H9 (cell line): ENCODE results near the gene ACSL3. TPM values are rescaled to one million over a fixed set of nuclear protein-coding genes. Genes with fewer than 3 reads are reported as not detected.
A peak's percentile ranks its signal among the peaks of the same experiment; 100 is the strongest.

Source experiments
- DNase-seq: peaks from one replicate; pipeline ENCODE4 v3.0.0-alpha.2; 2017
- H2AFZ ChIP-seq: one replicate; pipeline ENCODE4 v1.6.1; 2013; ENCODE audit warnings: mild to moderate bottlenecking, low read length, control low read depth, moderate library complexity
- H2AK5ac ChIP-seq: 2 replicates; pipeline ENCODE4 v1.6.1; 2013; ENCODE audit warnings: low read length, control low read depth, mixed read lengths; ENCODE audit not compliant: insufficient read length
- H2BK120ac ChIP-seq: one replicate; pipeline ENCODE4 v1.6.1; 2013; ENCODE audit warnings: low read depth, mild to moderate bottlenecking, low read length, control low read depth, inconsistent platforms; ENCODE audit not compliant: poor library complexity, severe bottlenecking
- H2BK12ac ChIP-seq: 2 replicates; pipeline ENCODE4 v1.6.1; 2013; ENCODE audit warnings: low read length, control low read depth, mixed read lengths, low read depth; ENCODE audit not compliant: insufficient read length
- H2BK15ac ChIP-seq: 2 replicates; pipeline ENCODE4 v1.6.1; 2013; ENCODE audit warnings: low read depth, low read length, control low read depth
- H2BK20ac ChIP-seq: one replicate; pipeline ENCODE4 v1.6.1; 2013; ENCODE audit warnings: low read depth, mild to moderate bottlenecking, low read length, control low read depth, inconsistent platforms; ENCODE audit not compliant: poor library complexity, severe bottlenecking
- H2BK5ac ChIP-seq: 2 replicates; pipeline ENCODE4 v1.6.1; 2013; ENCODE audit warnings: low read length, control low read depth, mixed read lengths; ENCODE audit not compliant: insufficient read length
- H3K14ac ChIP-seq: 2 replicates; pipeline ENCODE4 v1.6.1; 2013; ENCODE audit warnings: low read length, control low read depth; ENCODE audit not compliant: insufficient read depth
- H3K18ac ChIP-seq: 2 replicates; pipeline ENCODE4 v1.6.1; 2013; ENCODE audit warnings: low read depth, mild to moderate bottlenecking, mixed read lengths, low read length, control low read depth; ENCODE audit not compliant: insufficient read length
- H3K23ac ChIP-seq: 2 replicates; pipeline ENCODE4 v1.6.1; 2013; ENCODE audit warnings: low read length, control low read depth, mixed read lengths, low read depth; ENCODE audit not compliant: insufficient read length
- H3K23me2 ChIP-seq: 2 replicates; pipeline ENCODE4 v1.6.1; 2013; ENCODE audit warnings: low read depth, mild to moderate bottlenecking, mixed read lengths, low read length, control low read depth; ENCODE audit not compliant: insufficient read length, poor library complexity, severe bottlenecking
- H3K27ac ChIP-seq: 2 replicates; pipeline ENCODE4 v1.5.1; 2013; ENCODE audit warnings: low read length, control low read depth, mixed read lengths, low read depth; ENCODE audit not compliant: insufficient read length
- H3K27me3 ChIP-seq: 2 replicates; pipeline ENCODE4 v1.6.1; 2013; ENCODE audit warnings: low read length, control low read depth, inconsistent platforms; ENCODE audit not compliant: insufficient read depth
- H3K4ac ChIP-seq: 2 replicates; pipeline ENCODE4 v1.6.1; 2013; ENCODE audit warnings: low read depth, mild to moderate bottlenecking, control low read depth, inconsistent platforms, low read length, moderate library complexity
- H3K4me1 ChIP-seq: 2 replicates; pipeline ENCODE4 v1.6.1; 2013; ENCODE audit warnings: low read length, control low read depth, inconsistent platforms; ENCODE audit not compliant: insufficient read depth
- H3K4me2 ChIP-seq: 2 replicates; pipeline ENCODE4 v1.6.1; 2013; ENCODE audit warnings: low read length, control low read depth, mixed read lengths; ENCODE audit not compliant: insufficient read length, insufficient read depth
- H3K56ac ChIP-seq: 2 replicates; pipeline ENCODE4 v1.6.1; 2013; ENCODE audit warnings: low read depth, mild to moderate bottlenecking, mixed read lengths, low read length, control low read depth; ENCODE audit not compliant: insufficient read length
- H3K79me1 ChIP-seq: 2 replicates; pipeline ENCODE4 v1.6.1; 2013; ENCODE audit warnings: low read depth, mild to moderate bottlenecking, moderate library complexity, low read length, control low read depth, inconsistent platforms; ENCODE audit not compliant: insufficient read depth, poor library complexity, severe bottlenecking
- H3K79me2 ChIP-seq: 2 replicates; pipeline ENCODE4 v1.6.1; 2013; ENCODE audit warnings: low read length, control low read depth, inconsistent platforms; ENCODE audit not compliant: insufficient read depth
- H3K9ac ChIP-seq: 2 replicates; pipeline ENCODE4 v1.6.1; 2013; ENCODE audit warnings: low read length, control low read depth, mixed read lengths; ENCODE audit not compliant: insufficient read length; ENCODE audit errors: extremely low read depth
- H3K9me3 ChIP-seq: one replicate; pipeline ENCODE4 v1.6.1; 2013; ENCODE audit warnings: low read depth, low read length, inconsistent platforms; ENCODE audit not compliant: control insufficient read depth
- H3T11ph ChIP-seq: one replicate; pipeline ENCODE4 v1.6.1; 2013; ENCODE audit warnings: mild to moderate bottlenecking, low read length, control low read depth, inconsistent platforms
- H4K20me1 ChIP-seq: one replicate; pipeline ENCODE4 v1.6.1; 2013; ENCODE audit not compliant: control insufficient read depth, insufficient read length, insufficient read depth
- H4K5ac ChIP-seq: 2 replicates; pipeline ENCODE4 v1.6.1; 2013; ENCODE audit warnings: low read depth, mild to moderate bottlenecking, mixed read lengths, low read length, control low read depth; ENCODE audit not compliant: insufficient read length
- H4K8ac ChIP-seq: replicated peaks from 2 replicates; pipeline ENCODE4 v1.6.1; 2013; ENCODE audit warnings: low read length, control low read depth, mixed read lengths, low read depth; ENCODE audit not compliant: insufficient read length
- H4K91ac ChIP-seq: 2 replicates; pipeline ENCODE4 v1.6.1; 2013; ENCODE audit warnings: low read depth, mild to moderate bottlenecking, moderate library complexity, mixed read lengths, low read length, control low read depth; ENCODE audit not compliant: insufficient read length
- H3K27ac Mint-ChIP-seq, 3 experiments: 2 replicates in 2 of 3; 3 replicates in 1 of 3; pipeline ENCODE4 v1.8.0; 2020 to 2021; ENCODE audit warnings: mixed read lengths in 3 of 3, mild to moderate bottlenecking in 1 of 3, moderate library complexity in 1 of 3
- H3K27me3 Mint-ChIP-seq: 2 replicates; pipeline ENCODE4 v1.8.0; 2021; ENCODE audit warnings: low read depth, mild to moderate bottlenecking, moderate library complexity, mixed read lengths
- H3K36me3 Mint-ChIP-seq, 3 experiments: 2 replicates in 2 of 3; 3 replicates in 1 of 3; pipeline ENCODE4 v1.8.0; 2020 to 2021; ENCODE audit warnings: low read depth in 3 of 3, mixed read lengths in 3 of 3; ENCODE audit not compliant: insufficient read depth in 1 of 3
- H3K4me1 Mint-ChIP-seq, 2 experiments: 2 replicates each; pipeline ENCODE4 v1.8.0; 2020; ENCODE audit warnings: mixed read lengths in 2 of 2
- H3K4me3 Mint-ChIP-seq, 2 experiments: 2 replicates in 1 of 2; 3 replicates in 1 of 2; pipeline ENCODE4 v1.8.0; 2020 to 2021; ENCODE audit warnings: mild to moderate bottlenecking in 2 of 2, mixed read lengths in 2 of 2, moderate library complexity in 1 of 2
- H3K9me3 Mint-ChIP-seq, 2 experiments: 2 replicates in 1 of 2; 3 replicates in 1 of 2; pipeline ENCODE4 v1.8.0; 2020; ENCODE audit warnings: mild to moderate bottlenecking in 2 of 2, mixed read lengths in 2 of 2, moderate library complexity in 1 of 2
- CTCF ChIP-seq: fragments of 200-600 bp; sonication (generic); conservative IDR thresholded peaks from 3 replicates; pipeline ENCODE4 v1.8.0; 2021; ENCODE audit warnings: antibody characterized with exemption, mild to moderate bottlenecking
- WGBS: extraction: QIAGEN DNeasy Blood & Tissue Kit; methylation state at CpG from one replicate; pipeline ENCODE4 v1.1.7; 2013; ENCODE audit warnings: missing lambda C conversion rate, low lambda C conversion rate, mixed read lengths; ENCODE audit not compliant: insufficient read length; ENCODE audit errors: extremely low coverage; 5-methylcytosine and 5-hydroxymethylcytosine counted together
- total RNA-seq: library from RNA; stranded (reverse); gene quantifications from 2 replicates; pipeline ENCODE4 v1.2.1, GENCODE V29; 2021

Gene ACSL3
- total RNA-seq, 1 experiment from 2014 or later: 60.9 TPM

DNA sequence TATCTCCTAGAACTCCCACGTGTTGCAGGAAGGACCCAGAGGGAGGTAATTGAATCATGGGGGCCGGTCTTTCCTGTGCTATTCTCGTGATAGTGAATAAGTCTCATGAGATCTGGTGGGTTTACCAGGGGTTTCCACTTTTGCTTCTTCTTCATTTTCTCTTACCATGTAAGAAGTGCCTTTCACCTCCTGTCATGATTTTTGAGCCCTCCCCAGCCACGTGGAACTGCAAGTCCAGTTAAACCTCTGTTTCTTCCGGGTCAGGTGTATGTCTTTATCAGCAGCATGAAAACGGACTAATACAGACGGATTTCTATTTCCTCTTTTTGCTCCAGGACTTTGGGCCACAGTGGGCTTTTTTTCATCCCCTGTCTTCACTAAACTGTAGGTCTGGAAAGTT, 102.8 kb downstream of the ACSL3 start:
- no peaks in the 10 kb centered on the region for H4K20me1 ChIP-seq
- no peak overlapping the region for H4K91ac ChIP-seq
- no peak overlapping the region for H2AK5ac ChIP-seq
- H3K27ac ChIP-seq: no peak overlapping the region
- H2BK15ac ChIP-seq: no peak overlapping the region
- no peak overlapping the region for H3K56ac ChIP-seq
- H2BK12ac ChIP-seq: no peak overlapping the region
- no peak overlapping the region for H3T11ph ChIP-seq
- Mint-ChIP-seq H3K4me1 (peaks cover 9 to 13% of the 10 kb centered on the region in 2 experiments), H3K9me3 (peaks cover 11 to 16% of the 10 kb centered on the region in 2 experiments; a peak in 4 of 5 replicates), H3K27me3 (peaks cover 3% of the 10 kb centered on the region), H3K27ac (peak overlapping the region in 1 of 3 experiments; percentile 8; a peak in 1 of 7 replicates), H3K36me3 (peaks cover 6 to 20% (median 16%) of the 10 kb centered on the region in 3 experiments), H3K4me3 (no peak overlapping the region)
- H4K5ac ChIP-seq: no peak overlapping the region
- H3K27me3 ChIP-seq: no peaks in the 10 kb centered on the region
- H3K4me1 ChIP-seq: no peaks in the 10 kb centered on the region
- no peak overlapping the region for H2BK20ac ChIP-seq
- no CpG with 5 or more reads among the region's 7 CpGs for WGBS
- H3K23ac ChIP-seq: no peak overlapping the region
- no peak for DNase-seq
- no peak overlapping the region for H3K4ac ChIP-seq
- no peak overlapping the region for H3K9ac ChIP-seq
- no peak overlapping the region for H4K8ac ChIP-seq
- H2BK120ac ChIP-seq: no peak overlapping the region
- H3K4me2 ChIP-seq: no peak overlapping the region
- H3K14ac ChIP-seq: no peak overlapping the region
- no peak for TF ChIP-seq CTCF
- no peak overlapping the region for H3K18ac ChIP-seq
- H3K79me2 ChIP-seq: no peaks in the 10 kb centered on the region
- no peaks in the 10 kb centered on the region for H3K79me1 ChIP-seq
- no peak overlapping the region for H2AFZ ChIP-seq
- H3K23me2 ChIP-seq: no peaks in the 10 kb centered on the region
- no peak overlapping the region for H2BK5ac ChIP-seq
- H3K9me3 ChIP-seq: no peaks in the 10 kb centered on the region
